Ureter (tissue), 1 donor: ENCODE measurements around the gene CANX. TPM values are rescaled to one million over a fixed set of nuclear protein-coding genes. Genes with fewer than 3 reads are reported as not detected.

Experiments used
- DNase-seq: peaks from one replicate; pipeline ENCODE4 v3.0.0-alpha.2; 2020; ENCODE audit warnings: low spot score
- total RNA-seq: library from RNA; stranded (reverse); gene quantifications from one replicate; pipeline ENCODE4 v1.2.4, GENCODE V29; 2023
- donor health status: DM: yes; HTN: yes; CAD: no.

CANX gene
- total RNA-seq, 1 donor from 2014 or later = 584 TPM

- DNase-seq = no peak
Observed at GRCh38 chr5:179749857-179750508, 51.2 kb downstream of the CANX start.

GRCh38 chr5:179753971-179754370 lies 55.2 kb downstream of the CANX start:
- no peak for DNase-seq

- no peak for DNase-seq
Observed at GRCh38 chr5:179755022-179755421, 56.3 kb downstream of the CANX start.

GRCh38 chr5:179758955-179759354 lies 60.2 kb downstream of the CANX start:
- no peak for DNase-seq

GRCh38 chr5:179759581-179760551 lies 61.1 kb downstream of the CANX start:
- DNase-seq = no peak

- no peak for DNase-seq
Observed at GRCh38 chr5:179762079-179762780, 63.5 kb downstream of the CANX start.

GRCh38 chr5:179762781-179763176 lies 64.0 kb downstream of the CANX start:
- no peak for DNase-seq

- DNase-seq = peak; percentile 67
Observed at GRCh38 chr5:179763215-179763945, 64.6 kb downstream of the CANX start.

GRCh38 chr5:179764056-179764455 lies 65.3 kb downstream of the CANX start:
- DNase-seq = no peak

GRCh38 chr5:179765400-179765799 lies 66.6 kb downstream of the CANX start:
- no peak for DNase-seq

GRCh38 chr5:179766021-179766725 lies 67.4 kb downstream of the CANX start:
- no peak for DNase-seq

GRCh38 chr5:179766726-179767455 lies 68.1 kb downstream of the CANX start:
- no peak for DNase-seq

GRCh38 chr5:179767496-179768100 lies 68.8 kb downstream of the CANX start:
- no peak for DNase-seq

GRCh38 chr5:179768326-179769085 lies 69.7 kb downstream of the CANX start:
- DNase-seq = no peak

GRCh38 chr5:179769271-179769670 lies 70.5 kb downstream of the CANX start:
- no peak for DNase-seq

- no peak for DNase-seq
Observed at GRCh38 chr5:179769796-179770195, 71.0 kb downstream of the CANX start.

- DNase-seq = no peak
Observed at GRCh38 chr5:179771311-179771895, 72.6 kb downstream of the CANX start.

- DNase-seq = no peak
Observed at GRCh38 chr5:179772351-179772750, 73.6 kb downstream of the CANX start.

- DNase-seq = no peak
Observed at GRCh38 chr5:179773686-179774040, 74.9 kb downstream of the CANX start.
